Activated CD4-positive, alpha-beta T cell treated with anti-CD3 and anti-CD28 coated beads, Interleukin-2, amount 50 U/mL, for 48 hours (primary cell): ENCODE measurements around the gene FAM107A.
"Not testable (repeated sequence)": the region's sequence is repeated elsewhere in the genome, so short reads cannot be mapped to it uniquely, and the experiment has no call there.

Experiments
- DNase-seq, 2 experiments: peaks; one replicate each; pipeline ENCODE4 v3.0.0-alpha.2; 2020

FAM107A gene

DNA sequence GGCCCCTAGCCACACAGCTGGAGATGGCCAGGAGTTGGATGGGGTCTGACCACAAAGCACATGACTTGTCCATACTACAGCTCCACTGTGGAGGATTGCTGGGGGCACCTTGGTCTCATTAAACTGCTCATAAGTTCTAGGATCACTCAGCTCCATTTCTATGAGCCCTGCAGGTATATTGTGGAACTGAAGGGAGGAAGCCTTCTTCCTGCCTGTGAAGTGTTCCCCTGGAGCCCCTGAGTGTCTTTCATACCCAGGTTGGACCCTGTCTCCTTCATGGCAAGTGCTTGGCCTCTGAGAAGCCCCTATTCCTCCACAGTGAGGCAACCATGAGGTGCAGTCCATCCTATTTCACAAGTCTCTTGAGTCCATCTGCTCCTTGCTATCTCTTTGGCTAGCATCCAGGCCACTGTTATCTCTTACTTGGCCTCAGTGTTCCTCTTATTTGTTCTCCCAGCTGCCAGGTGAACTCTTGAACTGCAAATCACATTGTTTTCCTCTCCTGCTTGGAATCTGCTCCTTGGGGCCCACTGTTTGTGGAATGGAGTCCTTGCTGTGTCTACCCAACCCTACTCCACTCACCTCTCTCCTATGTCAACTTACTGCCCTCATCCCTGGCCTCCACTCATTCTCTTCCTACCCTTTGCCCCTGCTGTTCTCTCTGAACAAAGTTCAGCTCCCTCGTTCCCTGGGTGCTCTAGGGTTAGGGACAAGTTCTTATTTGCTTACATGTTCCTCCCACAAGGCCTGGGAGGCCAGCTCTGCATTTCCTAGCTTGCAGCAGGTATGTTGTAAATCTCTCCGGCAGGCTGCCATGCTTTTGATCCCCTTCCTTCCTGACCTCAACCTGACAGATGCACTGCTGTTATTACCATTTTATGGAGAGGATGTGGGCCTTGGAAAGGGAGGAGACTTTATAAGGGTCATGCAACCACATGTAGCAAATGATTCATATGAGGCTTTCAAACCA, 41.4 kb downstream of the FAM107A start:
- no peak for DNase-seq

DNA sequence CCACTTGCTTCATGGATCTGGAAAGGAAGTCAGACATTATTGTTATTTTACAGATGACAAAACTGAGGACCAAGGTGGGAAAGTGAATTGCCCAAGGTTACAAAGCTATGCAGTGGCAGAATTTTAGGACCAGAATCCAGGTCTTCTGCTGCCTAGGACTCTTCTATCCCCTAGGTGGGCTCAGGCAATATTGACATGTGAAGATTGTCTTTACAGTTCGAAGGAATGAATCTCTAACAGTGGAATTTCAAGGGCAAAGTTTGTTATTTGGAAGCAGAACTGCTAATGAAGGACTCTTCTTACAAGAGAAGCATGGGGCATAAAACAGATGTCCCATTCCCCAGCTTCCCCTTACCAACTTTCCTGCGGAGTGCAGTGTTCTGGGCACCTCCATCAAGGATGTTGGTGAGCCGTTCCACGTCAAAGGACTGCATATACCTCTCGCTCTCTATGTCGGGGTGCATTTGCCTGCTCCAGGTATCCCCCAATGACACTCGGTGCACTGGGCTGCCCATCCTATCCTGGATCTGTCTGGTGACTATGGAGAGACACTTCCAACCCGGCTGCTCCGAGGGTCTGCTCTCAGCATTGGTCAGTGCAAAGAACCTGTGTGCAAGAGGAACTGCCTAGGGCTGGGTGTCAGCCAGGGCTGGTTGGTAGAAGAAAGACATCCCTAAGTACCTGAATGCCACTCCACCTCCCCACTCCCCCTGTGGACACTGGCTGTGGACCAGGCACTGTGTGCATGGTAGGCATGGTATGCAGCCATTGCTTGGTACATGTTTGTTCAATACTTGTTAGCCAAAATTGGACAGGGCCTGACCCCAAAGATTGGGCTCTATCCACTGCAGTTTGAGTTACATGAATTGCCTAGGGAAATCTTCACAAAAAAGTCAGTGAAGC, 42.3 kb downstream of the FAM107A start:
- DNase-seq, result no peak

DNA sequence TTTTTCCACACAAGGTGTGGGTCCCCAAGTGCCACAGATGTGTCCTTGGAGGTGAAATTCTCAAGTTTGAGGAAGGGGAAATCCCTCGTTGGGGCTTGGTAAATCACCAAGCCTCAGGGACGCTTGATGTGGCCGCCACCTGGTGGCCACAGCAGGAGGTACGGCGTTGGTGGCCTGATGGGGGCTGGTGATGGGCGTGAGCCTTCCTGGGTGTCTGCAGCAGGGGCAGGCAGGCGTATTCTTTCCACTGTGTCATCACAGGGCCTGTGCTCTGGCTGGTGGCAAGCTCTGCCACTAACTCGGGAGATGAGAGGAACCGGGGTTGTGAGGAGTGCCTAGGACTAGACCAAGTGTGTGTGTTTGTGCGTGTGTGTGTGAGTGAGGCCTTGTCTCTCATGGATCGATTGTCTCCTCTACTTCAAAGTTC, 44.4 kb downstream of the FAM107A start:
- DNase-seq, result peak; percentile 82 to 87

DNA sequence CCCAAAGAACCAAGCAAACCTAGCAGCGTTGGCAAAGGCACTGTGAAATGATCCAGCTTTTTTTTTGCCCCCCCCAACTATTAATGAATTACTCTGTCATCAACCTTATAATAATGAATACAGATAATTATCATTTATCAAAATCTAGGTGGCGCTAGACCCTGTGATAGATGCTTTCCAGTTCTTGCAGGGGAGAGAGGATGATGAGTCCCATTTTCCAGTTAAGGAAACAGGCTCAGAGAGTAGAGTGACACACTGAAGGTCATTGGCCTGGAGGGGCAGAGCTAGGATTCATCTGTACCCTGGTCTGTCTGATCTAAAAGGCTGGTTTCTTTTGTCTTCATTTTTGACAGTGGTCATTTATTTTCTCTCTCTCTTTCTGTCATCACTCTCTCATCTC, 45.2 kb downstream of the FAM107A start:
- no peak for DNase-seq

DNA sequence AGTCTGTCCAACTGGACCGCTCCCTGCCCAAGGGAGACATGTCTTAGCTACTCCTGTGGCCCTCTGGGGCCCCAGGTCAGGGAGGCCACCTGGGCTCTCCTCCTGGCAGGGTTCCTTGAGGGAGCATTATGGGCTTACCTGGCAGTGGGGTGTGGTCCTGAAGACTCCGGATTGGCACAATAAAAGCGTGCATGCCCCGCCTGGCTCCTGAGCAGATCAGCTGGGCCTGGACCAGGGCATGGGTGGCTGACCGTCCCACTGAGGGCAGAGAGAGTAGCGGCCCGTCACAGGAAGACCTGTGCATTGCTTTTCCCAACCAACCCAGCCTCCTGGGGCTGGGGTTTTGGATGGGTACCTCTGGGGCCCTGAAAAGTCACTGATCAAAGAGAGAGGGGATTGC, 45.6 kb downstream of the FAM107A start:
- no peak for DNase-seq

DNA sequence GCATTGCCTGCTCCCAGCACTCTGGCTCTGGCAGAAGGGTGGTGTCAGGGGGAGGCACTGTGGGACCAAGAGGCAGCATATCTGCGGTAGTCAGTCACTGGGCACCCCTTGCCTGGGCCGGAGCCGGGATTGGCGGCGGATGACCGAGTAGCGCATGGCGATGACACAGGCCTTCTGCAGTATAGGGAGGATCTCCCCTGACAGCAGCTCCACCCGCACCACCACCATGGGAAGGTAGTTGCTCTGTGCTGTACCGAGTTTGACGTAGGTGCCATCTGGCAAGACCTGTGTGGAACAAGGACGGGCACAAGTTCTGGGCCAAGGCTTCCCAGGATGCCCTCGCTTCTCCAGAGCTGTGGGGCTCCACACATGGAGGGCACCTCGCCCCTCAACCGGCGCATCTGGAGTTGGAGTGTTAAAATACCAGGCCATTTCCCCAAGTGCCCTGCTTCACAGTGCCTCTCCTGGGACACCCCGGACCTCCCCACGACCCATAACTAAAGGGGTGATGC, 46.8 kb downstream of the FAM107A start:
- no peak for DNase-seq

DNA sequence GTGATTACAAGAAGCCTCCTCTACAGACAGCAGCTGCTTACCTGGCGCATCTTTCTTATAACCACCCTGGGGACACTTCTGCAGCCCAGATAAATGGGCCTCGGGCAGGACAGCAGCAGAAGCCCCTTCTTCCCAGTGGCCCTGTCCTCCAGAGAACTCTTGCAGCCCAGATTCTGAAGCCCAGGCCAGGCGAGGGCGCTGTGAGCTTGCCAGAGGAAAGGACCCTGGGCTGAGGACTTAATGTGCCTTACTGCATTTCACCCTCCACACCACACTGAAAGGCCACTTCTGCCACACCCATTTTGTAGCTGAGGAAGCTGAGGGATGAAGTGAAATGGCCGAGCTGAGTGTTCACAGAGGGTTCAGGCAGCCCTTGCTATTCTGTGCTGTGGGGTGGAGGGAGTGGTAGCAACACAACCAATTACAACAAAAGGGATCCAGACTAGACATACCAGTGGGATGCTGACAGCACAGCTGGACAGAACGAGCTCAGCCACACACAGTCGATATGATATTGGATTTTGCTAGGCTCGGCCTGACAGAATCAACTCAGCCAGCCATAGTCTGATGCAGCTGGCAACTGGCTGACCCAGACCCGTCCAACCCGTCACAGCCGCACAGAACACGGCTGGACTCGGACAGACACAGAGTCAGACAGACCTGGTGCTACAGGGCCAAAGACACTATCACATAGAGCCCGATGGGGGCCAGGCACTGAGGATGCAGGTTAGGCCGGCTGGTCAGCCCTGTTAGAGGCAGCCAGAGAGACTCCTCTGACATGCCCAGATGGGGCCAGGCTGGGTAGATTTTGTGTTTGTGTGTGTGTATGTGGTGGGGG, 47.5 kb downstream of the FAM107A start:
- peak in 1 of 2 experiments; percentile 26 for DNase-seq

DNA sequence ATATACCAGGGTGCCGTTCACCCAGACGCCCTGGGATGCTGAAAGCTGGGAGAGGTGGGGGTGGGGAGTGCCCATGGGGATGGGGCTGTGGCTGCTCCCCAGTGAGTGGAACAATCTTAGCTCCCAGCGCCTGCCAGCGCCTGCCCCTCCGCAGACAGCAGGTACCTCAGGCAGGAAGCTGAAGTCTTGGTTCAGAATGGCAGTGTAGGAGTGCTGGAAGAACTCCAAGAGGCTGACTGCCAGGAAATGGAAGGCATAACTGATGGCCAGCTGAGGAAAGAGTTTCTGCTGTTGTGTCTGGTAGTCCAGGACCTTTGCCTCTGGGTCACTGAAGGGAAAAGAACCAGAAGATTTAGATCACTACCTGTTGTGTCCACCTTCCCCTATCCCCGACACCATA, 48.6 kb downstream of the FAM107A start:
- no peak for DNase-seq

DNA sequence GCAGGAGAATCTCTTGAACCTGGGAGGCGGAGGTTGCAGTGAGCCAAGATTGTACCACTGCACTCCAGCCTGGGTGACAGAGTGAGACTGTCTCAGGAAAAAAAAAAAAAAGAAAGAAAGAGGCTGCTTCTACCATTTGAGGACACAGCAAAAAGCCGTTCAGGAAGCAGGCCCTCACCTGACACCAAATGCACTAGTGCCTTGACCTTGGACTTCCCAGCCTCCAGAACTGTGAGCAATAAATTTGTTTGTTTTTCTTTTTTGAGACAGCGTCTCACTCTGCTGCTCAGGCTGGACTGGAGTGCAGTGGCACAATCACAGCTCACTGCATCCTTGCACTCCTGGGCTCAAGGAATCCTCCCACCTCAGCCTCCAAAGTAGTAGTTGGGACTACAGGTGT, 49.8 kb downstream of the FAM107A start:
- DNase-seq, result not testable (repeated sequence)

DNA sequence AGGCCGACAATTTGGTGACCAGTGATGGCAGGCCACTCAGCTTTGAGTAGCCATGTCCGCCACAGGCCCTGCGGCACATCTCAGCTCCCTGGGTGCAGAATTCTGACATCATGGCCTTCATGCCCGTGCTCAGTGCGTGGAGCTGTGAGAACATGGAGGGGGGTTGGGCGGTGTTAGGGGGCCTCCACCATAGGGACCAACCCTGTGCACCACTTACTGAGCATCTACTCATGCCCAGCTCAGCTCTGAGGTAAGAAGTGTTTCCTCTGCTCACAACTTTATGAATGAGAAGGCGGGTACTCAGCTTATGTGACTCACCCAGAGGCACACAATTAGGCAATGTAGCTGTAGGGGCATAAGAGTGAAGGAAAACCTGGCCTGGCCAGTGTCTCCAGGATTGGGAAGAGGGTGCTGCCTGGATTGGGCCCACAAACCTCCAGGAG, 50.7 kb downstream of the FAM107A start:
- no peak for DNase-seq

DNA sequence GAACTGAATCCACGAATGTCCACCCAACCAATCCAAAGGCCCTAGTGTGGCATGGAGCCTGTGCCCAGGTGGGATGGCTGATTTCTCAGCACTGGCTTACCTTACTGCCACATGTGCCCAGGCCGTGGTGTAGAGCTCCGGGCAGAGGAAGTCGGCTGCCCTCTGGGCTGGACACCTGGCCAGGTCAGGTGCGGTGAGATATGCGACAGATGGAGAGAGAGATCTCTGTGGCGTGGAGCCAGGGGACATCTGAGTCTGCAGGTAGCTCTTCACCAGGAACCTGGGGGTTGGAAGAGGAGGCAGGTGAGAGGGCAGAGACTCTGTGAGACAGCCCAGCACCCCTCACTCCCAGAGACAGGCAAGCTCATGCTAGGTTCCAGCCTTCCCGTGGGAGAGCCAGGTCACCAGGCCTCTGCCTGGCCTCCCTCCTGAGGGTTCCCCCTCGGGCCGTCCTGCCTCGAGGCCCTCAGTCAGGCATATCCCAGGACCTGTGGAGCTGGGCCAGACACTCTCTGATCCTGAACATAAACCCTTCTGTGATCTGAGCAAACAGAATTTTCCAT, 52.8 kb downstream of the FAM107A start:
- no peak for DNase-seq

DNA sequence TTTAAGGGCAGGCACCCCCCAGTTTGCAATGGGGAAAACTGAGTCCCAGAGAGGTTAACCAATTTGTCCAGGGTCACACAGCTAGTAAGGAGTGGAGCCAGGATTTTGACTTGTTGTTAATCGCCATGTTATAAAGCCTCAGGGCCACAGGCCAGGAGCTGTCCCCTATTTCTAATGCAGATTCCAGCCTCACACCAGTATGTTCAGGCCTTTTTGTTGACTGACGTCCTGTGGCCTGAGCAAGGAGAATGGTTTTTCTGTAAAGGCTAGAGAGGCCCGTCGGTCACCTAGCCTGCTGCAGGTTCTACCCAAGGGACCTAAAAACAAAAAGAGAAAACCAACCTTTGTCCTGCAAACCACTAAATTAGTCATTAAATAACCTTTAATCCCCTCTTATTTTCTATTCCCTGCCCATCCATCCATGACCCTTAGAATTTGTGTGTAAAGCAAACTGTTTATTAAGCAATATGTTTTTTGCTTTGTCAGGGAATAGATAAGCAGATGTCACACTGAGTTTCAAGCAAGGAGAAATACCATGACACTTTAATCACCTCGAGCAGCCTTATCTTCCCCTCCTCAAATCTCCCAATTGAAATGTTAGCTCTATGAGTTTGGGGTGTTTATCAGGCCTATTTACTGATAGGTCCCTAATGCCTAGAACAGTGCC, 54.3 kb downstream of the FAM107A start:
- DNase-seq, result no peak

DNA sequence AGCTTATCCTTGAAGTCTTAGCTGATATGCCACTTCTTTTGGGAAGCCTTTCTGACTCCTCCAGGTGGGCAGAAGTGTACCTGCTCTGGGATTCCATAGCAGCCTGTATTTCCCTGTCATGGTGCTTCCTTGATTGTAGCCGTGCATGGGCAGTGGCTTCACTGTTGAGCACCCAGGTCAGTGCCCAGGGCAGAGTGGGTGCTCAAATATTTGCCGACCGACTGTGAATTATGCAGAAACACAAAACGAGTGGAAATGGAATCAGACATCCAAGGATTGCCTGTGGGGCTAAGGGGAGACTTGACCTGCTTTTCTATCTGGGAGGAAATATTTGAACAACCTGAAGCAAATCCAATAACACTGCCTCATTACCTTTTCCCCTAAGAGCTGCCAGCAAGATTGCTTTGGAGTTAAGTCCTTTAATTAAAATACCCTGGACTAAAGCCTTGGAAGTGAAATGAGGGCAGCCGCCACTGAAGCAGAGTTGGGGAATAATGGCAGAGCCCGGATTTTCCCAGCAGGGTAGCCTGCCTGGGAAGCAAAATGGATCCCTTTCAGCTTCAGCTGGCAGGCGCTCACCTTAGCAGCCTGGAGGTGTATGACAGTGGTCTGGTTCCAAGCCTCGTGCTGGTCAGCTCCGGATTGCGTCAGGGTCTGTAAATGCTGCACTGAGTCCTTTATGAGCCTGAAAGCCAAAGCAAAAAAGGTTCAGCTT, 55.1 kb downstream of the FAM107A start:
- no peak for DNase-seq

DNA sequence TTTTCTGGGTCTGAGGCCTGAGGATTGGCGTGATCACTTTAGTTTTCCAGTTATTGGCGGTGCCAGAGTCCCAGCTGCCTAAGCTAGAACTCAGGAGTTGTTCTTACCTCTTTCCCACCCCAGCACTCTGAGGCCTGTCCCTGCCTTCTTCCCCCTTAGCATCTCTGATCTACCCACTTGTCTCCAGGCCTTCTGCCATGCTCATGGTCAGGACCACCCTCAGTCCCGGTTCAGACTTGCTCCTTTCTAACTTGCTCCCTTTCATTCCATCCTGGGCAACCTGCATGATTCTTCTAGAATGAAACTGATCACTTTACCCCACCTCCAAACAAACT, 55.9 kb downstream of the FAM107A start:
- DNase-seq, result no peak

DNA sequence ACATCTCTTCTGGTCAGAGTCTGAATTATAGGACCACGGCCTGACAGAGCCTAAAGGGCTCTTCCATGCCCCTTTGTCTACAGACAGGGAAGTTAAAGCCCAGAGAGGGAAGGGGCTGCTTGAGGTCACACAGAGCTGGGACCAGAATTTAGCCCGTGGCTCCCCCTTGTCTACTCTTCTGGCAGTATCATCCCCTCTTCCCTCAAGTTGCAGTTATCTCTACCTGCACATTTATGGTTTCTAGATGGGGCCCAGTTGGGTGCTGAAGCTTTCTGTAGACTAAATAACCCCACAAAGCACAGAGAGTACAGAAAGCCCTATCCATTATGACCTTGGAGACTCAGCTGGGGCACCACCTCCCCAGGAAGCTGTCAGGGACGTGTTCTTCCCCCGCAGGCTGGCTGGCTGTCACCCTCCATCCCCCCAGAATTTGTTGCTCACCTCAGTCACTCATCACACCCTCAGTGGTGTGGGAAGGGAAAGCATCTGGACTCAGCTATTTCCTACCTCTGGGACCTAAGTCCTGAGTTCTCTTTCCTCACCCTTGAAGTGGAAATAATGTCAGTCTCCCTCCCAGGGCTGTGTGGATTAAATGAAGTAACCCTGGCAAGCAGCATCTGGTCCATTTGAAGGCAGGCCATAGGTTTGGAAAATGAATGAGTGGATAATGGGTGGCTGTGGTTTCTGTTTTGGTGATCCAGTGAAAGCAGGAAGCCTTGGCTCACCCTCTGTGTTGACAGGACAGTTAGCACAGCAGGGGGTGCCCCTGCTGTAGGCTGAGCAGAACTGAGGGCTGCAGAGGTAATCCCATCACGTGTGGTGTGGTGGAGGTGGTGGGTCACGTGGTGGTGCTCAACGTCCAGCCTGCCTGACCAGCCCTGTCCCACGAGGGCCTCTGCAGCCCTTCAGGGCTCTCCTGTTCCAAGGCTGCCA, 56.5 kb downstream of the FAM107A start:
- no peak for DNase-seq

DNA sequence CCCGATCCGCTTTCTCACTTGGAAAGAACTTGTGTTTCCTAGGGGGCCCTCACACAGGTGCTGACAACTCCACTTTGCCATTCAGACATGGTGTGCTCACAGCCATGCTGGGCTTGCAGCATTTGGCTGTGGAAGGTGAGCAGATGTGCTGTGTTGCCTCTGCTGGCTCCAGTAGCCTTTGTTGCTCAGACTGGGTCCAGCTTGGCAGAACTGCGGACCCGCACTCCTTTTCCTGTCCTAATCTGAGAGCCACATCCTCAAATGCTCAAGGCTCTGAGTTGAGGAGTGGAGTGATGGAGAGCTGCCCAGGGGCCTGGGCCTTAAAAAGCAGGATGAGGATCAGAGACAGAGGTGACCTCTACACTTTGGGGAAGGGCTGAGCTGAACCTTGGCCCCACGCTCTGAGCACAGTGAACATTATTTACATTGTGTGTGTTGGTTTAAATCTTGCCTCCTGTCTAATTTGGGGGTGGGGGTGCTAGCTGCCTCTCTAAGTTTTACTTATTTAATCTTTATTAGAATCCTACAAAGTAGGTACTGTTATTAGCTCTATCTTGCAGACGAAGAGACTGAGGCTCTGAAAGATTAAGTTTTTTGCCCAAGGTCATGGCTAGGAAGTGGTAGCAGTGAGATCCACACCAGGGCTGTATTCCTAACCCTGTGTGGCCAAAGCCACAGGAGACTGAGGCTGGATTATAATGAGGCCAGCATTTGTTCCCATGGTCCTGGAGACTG, 57.4 kb downstream of the FAM107A start:
- no peak for DNase-seq

DNA sequence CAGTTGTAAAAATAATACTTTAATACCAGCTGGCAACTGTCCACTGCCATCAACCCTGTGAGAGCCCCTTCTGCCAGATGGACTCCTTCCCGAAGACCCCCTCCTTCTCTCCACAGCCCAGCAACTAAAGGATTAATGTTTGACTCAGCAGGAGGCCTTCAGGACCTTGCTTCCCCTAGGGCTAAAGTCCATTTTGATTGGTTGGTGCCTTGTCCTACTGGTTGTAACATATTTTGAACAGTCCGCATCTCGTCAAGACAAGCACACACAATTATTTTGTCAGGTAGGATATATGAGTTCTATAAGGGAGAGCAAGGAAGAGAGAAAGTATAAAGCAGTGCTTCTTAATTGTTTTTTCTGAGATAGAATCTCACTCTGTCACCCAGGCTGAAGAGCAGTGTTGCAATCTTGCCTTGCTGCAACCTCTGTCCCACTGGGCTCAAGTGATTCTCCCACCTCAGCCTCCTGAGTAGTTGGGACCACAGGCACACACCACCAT, 58.9 kb downstream of the FAM107A start:
- no peak for DNase-seq

DNA sequence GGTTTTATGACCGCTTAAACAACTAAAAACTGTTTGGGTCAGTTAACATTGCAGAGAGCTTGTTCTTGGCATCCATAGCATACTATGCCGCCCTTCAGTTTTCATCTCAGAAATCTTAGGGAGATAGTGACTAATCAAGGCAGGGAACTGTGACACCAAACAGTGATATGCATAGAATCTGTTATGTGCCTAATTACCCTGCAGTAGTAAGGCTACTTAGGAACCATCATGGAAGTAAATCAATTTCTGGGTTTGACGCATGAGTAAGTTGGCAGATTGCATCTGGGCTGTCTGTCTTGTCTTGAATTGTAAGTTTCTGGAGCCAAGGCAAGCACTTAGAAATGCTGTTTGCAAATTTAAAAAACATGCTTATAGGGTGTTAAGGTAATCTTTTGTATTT, 62.8 kb downstream of the FAM107A start:
- DNase-seq, result no peak
